RCC 7860 (cell line): ENCODE data around the gene PTEN.
"Not testable (repeated sequence)": the region's sequence is repeated elsewhere in the genome, so short reads cannot be mapped to it uniquely, and the experiment has no call there.

Source experiments
- DNase-seq: peaks from one replicate; pipeline ENCODE4 v3.0.0-alpha.2; 2015; ENCODE audit warnings: low spot score
- FAIRE-seq: peaks from 2 replicates; lab custom pipeline; 2012; peaks lifted over from hg19 to GRCh38; lab: Jason Lieb, UNC

Gene PTEN

GRCh38 chr10:87844837-87845623 is 18.4 kb upstream of the PTEN start:
- peak; percentile 64 for DNase-seq
- FAIRE-seq, result peak; percentile 94

DNA sequence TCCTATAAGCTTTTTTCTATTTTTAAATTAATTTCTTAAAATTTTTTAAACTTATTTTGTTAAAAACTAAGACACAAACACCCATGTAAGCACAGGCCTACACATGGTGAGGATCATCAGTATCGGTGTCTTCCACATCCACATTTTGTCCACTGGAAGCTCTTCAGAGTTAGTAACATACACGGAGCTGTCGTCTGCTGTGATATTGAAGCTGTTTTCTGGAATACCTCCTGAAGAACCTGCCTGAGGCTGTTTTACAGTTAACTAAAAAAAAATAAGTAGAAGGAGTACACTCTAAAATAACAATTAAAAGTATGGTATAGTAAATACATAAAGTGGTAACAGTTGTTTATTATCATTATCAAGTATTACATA is 17.8 kb upstream of the PTEN start:
- no peak for FAIRE-seq

GRCh38 chr10:87846023-87846422 is 17.4 kb upstream of the PTEN start:
- peak; percentile 84 for DNase-seq
- FAIRE-seq, result no peak

More for the DNA sequence above, 17.8 kb upstream of the PTEN start:
- DNase-seq, result no peak

- not testable (repeated sequence) for DNase-seq, FAIRE-seq
These were observed 16.7 kb upstream of the PTEN start for GRCh38 chr10:87846711-87847110.

GRCh38 chr10:87847550-87847949 is 15.9 kb upstream of the PTEN start:
- no peak for FAIRE-seq
- no peak for DNase-seq

GRCh38 chr10:87849001-87849400 is 14.4 kb upstream of the PTEN start:
- DNase-seq, result no peak
- no peak for FAIRE-seq

DNA sequence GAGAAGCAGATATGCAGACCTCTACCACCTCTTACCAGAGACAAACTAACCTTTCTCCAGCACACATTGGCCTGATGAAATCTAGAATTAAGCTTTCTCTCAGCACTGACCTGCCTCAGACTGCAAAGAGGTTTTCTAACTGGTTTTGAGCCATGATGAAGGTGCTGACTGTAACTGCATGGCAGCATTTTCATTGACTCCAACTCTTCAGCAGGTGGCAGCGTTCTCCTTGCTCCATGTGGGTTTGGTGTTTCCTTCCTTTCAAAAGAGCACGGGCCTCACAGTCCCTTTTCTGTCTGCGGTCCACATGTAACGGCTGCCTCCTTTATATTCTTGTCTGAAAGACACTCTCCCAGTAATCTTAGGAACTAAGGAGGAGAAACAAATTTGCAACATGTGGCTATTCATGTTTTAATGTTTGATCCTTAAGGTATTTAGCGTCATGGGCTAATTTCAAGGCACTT is 12.7 kb upstream of the PTEN start:
- FAIRE-seq (peak; percentile 23), DNase-seq (peak; percentile 41)

GRCh38 chr10:87852089-87852488 is 11.3 kb upstream of the PTEN start:
- no peak for FAIRE-seq
- no peak for DNase-seq

GRCh38 chr10:87855247-87855646 is 8.2 kb upstream of the PTEN start:
- FAIRE-seq, DNase-seq: not testable (repeated sequence)

DNA sequence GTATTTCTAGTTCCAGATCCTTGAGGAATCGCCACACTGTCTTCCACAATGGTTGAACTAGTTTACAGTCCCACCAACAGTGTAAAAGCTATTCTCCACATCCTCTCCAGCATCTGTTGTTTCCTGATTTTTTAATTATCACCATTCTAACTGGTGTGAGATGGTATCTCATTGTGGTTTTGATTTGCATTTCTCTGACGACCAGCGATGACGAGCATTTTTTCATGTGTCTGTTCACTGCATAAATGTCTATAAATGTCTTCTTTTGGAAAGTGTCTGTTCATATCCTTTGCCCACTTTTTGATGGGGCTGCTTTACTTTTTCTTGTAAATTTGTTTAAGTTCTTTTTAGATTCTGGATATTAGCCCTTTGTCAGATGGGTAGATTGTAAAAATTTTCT is 7.8 kb upstream of the PTEN start:
- not testable (repeated sequence) for FAIRE-seq, DNase-seq

- peak; percentile 10 for FAIRE-seq
These were observed 3.1 kb upstream of the PTEN start for GRCh38 chr10:87860156-87860795.

GRCh38 chr10:87860816-87861403 is 2.5 kb upstream of the PTEN start:
- no peak for FAIRE-seq

More at GRCh38 chr10:87860156-87860795, 3.1 kb upstream of the PTEN start:
- peak; percentile 54 for DNase-seq

GRCh38 chr10:87861566-87861952 is 1.9 kb upstream of the PTEN start:
- FAIRE-seq, result no peak
- DNase-seq, result peak; percentile 49

More at GRCh38 chr10:87860816-87861403, 2.5 kb upstream of the PTEN start:
- DNase-seq, result no peak

GRCh38 chr10:87861953-87862678 is 1.3 kb upstream of the PTEN start:
- FAIRE-seq (peak; percentile 50), DNase-seq (peak; percentile 91)

GRCh38 chr10:87862679-87863052 is 759 bp upstream of the PTEN start:
- DNase-seq, result peak; percentile 41
- FAIRE-seq, result no peak

- not testable (repeated sequence) for FAIRE-seq, DNase-seq
These were observed 598 bp downstream of the PTEN start for GRCh38 chr10:87863951-87864495.

GRCh38 chr10:87864496-87865059 is 1.2 kb downstream of the PTEN start:
- FAIRE-seq (no peak), DNase-seq (peak; percentile 24)

- no peak for DNase-seq
- FAIRE-seq, result no peak
These were observed 1.9 kb downstream of the PTEN start for GRCh38 chr10:87865241-87865881.

DNA sequence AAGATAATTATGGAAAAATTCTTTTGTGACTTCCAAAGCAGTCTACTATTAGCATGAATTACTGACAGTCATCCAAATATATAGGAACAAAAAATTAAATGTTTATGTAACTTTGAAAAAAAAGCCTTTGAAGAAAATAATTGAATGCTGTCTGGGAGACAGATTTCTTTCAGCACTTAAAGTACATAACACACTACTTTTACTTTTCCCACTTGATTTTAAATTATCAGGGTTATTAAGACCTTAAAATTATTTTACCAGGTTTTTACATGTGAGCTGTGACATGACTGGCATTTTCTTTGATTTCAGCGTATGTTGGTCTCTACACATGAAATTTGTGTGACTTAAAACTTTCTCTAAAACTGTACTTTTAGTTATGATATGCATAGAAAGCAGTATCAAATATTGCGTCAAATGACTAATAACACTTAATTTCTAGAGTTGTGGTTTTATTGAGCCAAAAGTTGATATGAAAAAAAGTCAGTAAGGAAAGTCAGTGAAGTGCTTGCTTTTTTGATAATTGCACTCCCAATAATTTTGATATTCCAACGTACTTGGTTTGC is 3.1 kb downstream of the PTEN start:
- peak; percentile 26 for FAIRE-seq
- DNase-seq, result no peak

DNA sequence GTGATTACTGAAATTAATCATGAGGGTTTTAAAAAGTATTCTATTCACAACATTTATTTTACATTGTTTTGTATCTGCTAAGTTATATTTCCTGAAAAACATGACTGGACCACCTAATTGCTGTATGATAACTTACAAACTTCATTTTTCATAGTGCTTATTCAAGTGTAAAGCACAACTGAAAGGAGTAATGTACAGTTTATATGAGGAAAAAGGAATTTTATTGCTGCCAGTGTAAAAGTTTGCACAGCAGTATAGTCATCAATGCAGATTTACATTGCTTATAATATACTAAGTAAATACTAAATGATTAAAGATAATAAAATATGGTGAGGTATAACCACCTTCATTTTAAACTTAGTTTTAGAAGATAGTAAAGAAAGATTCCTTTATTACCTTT is 4.0 kb downstream of the PTEN start:
- FAIRE-seq (peak; percentile 61), DNase-seq (no peak)
